MM.1S (cell line): ENCODE results near the gene TMEM127.

Source experiments
- EZH2 ChIP-seq: fragments of 300-600 bp; sonication (generic); optimal IDR thresholded peaks from 2 replicates; pipeline ENCODE3; 2017; ENCODE audit warnings: low read depth, mild to moderate bottlenecking, antibody characterized with exemption, low read length, mixed read lengths
- EZH2phosphoT487 ChIP-seq: fragments of 300-600 bp; sonication (generic); IDR thresholded peaks from 2 replicates; pipeline ENCODE4 v1.6.1; 2018; ENCODE audit warnings: antibody characterized with exemption, low read length
- TF ChIP-seq, protein P1 (sequence below): fragments of 300-600 bp; sonication (generic); IDR thresholded peaks from 2 replicates; pipeline ENCODE4 v1.5.1; 2016; ENCODE audit warnings: antibody characterized with exemption, low read length, mixed read lengths

DNA sequence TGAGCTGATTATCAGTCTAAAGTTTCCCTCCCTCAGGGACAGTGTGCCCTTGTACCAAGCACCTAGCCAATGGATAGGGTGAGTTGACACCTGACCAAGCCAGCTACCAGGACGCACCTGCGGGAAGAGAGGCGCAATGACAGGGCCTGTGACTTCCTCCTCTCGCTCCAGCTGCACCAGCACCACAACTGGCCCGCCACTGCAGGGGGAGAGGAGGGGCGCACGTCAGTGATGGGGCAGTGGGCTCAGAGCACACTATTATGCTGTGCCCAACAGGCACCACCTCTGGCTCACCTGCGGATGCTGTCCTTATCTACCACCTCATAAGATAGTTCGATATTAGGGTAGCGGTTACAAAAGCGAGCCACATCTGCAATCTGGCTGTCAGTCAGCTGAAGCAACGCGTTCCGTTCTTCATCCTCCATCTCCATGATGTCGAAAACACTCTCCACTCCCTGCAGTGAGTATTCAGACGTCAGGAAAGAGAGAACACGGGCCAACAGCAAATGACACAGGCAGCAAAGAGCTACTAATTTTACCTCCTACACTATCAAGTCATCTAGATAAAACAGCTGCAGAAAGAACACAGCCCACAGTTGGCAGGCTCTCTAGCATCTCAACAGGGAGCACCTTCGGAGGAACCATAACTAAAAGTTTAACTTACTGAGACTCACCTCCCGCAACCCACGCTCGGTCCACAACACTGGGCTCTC, 11.1 kb upstream of the TMEM127 start:
- TF ChIP-seq, protein P1, sequence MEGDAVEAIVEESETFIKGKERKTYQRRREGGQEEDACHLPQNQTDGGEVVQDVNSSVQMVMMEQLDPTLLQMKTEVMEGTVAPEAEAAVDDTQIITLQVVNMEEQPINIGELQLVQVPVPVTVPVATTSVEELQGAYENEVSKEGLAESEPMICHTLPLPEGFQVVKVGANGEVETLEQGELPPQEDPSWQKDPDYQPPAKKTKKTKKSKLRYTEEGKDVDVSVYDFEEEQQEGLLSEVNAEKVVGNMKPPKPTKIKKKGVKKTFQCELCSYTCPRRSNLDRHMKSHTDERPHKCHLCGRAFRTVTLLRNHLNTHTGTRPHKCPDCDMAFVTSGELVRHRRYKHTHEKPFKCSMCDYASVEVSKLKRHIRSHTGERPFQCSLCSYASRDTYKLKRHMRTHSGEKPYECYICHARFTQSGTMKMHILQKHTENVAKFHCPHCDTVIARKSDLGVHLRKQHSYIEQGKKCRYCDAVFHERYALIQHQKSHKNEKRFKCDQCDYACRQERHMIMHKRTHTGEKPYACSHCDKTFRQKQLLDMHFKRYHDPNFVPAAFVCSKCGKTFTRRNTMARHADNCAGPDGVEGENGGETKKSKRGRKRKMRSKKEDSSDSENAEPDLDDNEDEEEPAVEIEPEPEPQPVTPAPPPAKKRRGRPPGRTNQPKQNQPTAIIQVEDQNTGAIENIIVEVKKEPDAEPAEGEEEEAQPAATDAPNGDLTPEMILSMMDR: no peak
- no peak for TF ChIP-seq EZH2phosphoT487
- TF ChIP-seq EZH2: no peak
